ENCODE measurements around the gene IL5. TPM values are rescaled to one million over a fixed set of nuclear protein-coding genes. Genes with fewer than 3 reads are reported as not detected.

Gene IL5
- total and polyA plus RNA-seq, 4 donors, result not detected

GRCh38 chr5:132495667-132496190 lies 47.6 kb downstream of the IL5 start (continued):
- TF ChIP-seq FOXA2 (IDR thresholded peaks at IDR 0.05) (no peak), HNF4G (IDR thresholded peaks at IDR 0.05) (no peak), SP1 (IDR thresholded peaks at IDR 0.05) (peak; percentile 38), HNF4A (conservative IDR thresholded peaks at IDR 0.05) (no peak), NR2F2 (IDR thresholded peaks at IDR 0.05) (peak; percentile 35), RXRA (IDR thresholded peaks at IDR 0.05) (no peak)

GRCh38 chr5:132493821-132494220 lies 49.5 kb downstream of the IL5 start:
- peak overlapping the region; percentile 10 to 96 for H3K27ac ChIP-seq (ENCODE audit: low read depth in 1 of 2, low read length in 2 of 2)
- no peak for TF ChIP-seq RXRA (IDR thresholded peaks at IDR 0.05)
- TF ChIP-seq, protein P1, sequence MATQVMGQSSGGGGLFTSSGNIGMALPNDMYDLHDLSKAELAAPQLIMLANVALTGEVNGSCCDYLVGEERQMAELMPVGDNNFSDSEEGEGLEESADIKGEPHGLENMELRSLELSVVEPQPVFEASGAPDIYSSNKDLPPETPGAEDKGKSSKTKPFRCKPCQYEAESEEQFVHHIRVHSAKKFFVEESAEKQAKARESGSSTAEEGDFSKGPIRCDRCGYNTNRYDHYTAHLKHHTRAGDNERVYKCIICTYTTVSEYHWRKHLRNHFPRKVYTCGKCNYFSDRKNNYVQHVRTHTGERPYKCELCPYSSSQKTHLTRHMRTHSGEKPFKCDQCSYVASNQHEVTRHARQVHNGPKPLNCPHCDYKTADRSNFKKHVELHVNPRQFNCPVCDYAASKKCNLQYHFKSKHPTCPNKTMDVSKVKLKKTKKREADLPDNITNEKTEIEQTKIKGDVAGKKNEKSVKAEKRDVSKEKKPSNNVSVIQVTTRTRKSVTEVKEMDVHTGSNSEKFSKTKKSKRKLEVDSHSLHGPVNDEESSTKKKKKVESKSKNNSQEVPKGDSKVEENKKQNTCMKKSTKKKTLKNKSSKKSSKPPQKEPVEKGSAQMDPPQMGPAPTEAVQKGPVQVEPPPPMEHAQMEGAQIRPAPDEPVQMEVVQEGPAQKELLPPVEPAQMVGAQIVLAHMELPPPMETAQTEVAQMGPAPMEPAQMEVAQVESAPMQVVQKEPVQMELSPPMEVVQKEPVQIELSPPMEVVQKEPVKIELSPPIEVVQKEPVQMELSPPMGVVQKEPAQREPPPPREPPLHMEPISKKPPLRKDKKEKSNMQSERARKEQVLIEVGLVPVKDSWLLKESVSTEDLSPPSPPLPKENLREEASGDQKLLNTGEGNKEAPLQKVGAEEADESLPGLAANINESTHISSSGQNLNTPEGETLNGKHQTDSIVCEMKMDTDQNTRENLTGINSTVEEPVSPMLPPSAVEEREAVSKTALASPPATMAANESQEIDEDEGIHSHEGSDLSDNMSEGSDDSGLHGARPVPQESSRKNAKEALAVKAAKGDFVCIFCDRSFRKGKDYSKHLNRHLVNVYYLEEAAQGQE (IDR thresholded peaks at IDR 0.05), result no peak
- TF ChIP-seq, protein P2, sequence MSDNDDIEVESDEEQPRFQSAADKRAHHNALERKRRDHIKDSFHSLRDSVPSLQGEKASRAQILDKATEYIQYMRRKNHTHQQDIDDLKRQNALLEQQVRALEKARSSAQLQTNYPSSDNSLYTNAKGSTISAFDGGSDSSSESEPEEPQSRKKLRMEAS (IDR thresholded peaks at IDR 0.05), result no peak
- TF ChIP-seq YY1 (IDR thresholded peaks at IDR 0.05), result no peak
- no peak for TF ChIP-seq ATF3 (IDR thresholded peaks at IDR 0.05)

GRCh38 chr5:132493241-132493640 lies 50.1 kb downstream of the IL5 start:
- WGBS, result 95% methylated on average over 4 of the region's 4 CpGs
- H3K27ac ChIP-seq (ENCODE audit: low read depth in 1 of 2, low read length in 2 of 2), result peak overlapping the region in 1 of 2 donors; percentile 10
- H3K36me3 ChIP-seq (ENCODE audit: control insufficient read depth in 4 of 4, insufficient read depth in 3 of 4, low read depth in 1 of 4, low read length in 3 of 4), result peaks cover 0 to 6% (median 5%) of the 10 kb centered on the region in 4 donors
- no peaks in the 10 kb centered on the region for H3K9me3 ChIP-seq (ENCODE audit: control insufficient read depth in 4 of 4, low read length in 3 of 4)
- no peaks in the 10 kb centered on the region for H3K27me3 ChIP-seq (ENCODE audit: control insufficient read depth in 4 of 4, insufficient read depth in 4 of 4, low read length in 3 of 4)
- H3K4me3 ChIP-seq (ENCODE audit: low read depth in 1 of 3, low read length in 3 of 3), result no peak overlapping the region
- DNase-seq (ENCODE audit: low spot score), result peak; percentile 17
- H3K9ac ChIP-seq (ENCODE audit: low read depth in 1 of 2, low read length in 2 of 2), result no peak overlapping the region
- H3K4me1 ChIP-seq (ENCODE audit: control insufficient read depth in 4 of 4, insufficient read depth in 4 of 4, low read length in 3 of 4), result peaks cover 8 to 60% (median 47%) of the 10 kb centered on the region in 4 donors
- TF ChIP-seq, protein P2 (IDR thresholded peaks at IDR 0.05), result no peak
- TF ChIP-seq, protein P3, sequence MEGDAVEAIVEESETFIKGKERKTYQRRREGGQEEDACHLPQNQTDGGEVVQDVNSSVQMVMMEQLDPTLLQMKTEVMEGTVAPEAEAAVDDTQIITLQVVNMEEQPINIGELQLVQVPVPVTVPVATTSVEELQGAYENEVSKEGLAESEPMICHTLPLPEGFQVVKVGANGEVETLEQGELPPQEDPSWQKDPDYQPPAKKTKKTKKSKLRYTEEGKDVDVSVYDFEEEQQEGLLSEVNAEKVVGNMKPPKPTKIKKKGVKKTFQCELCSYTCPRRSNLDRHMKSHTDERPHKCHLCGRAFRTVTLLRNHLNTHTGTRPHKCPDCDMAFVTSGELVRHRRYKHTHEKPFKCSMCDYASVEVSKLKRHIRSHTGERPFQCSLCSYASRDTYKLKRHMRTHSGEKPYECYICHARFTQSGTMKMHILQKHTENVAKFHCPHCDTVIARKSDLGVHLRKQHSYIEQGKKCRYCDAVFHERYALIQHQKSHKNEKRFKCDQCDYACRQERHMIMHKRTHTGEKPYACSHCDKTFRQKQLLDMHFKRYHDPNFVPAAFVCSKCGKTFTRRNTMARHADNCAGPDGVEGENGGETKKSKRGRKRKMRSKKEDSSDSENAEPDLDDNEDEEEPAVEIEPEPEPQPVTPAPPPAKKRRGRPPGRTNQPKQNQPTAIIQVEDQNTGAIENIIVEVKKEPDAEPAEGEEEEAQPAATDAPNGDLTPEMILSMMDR (IDR thresholded peaks at IDR 0.05; ENCODE audit: low read depth, low read length, missing input control), result no peak
- TF ChIP-seq TAF1 (conservative IDR thresholded peaks at IDR 0.05) (no peak), SP1 (IDR thresholded peaks at IDR 0.05) (no peak), ATF3 (IDR thresholded peaks at IDR 0.05) (no peak), JUND (IDR thresholded peaks at IDR 0.05) (no peak), FOXA2 (IDR thresholded peaks at IDR 0.05) (no peak), RAD21 (IDR thresholded peaks at IDR 0.05) (no peak), NR2F2 (IDR thresholded peaks at IDR 0.05) (no peak), YY1 (IDR thresholded peaks at IDR 0.05) (no peak), GABPA (IDR thresholded peaks at IDR 0.05 in 1 of 2, conservative IDR thresholded peaks at IDR 0.05 in 1 of 2) (no peak), HNF4G (IDR thresholded peaks at IDR 0.05) (no peak), HNF4A (conservative IDR thresholded peaks at IDR 0.05) (no peak), EGR1 (IDR thresholded peaks at IDR 0.05; ENCODE audit: low read depth in 2 of 2) (no peak), RXRA (IDR thresholded peaks at IDR 0.05) (no peak)
- TF ChIP-seq, protein P1 (IDR thresholded peaks at IDR 0.05), result no peak
- TF ChIP-seq, protein P4, sequence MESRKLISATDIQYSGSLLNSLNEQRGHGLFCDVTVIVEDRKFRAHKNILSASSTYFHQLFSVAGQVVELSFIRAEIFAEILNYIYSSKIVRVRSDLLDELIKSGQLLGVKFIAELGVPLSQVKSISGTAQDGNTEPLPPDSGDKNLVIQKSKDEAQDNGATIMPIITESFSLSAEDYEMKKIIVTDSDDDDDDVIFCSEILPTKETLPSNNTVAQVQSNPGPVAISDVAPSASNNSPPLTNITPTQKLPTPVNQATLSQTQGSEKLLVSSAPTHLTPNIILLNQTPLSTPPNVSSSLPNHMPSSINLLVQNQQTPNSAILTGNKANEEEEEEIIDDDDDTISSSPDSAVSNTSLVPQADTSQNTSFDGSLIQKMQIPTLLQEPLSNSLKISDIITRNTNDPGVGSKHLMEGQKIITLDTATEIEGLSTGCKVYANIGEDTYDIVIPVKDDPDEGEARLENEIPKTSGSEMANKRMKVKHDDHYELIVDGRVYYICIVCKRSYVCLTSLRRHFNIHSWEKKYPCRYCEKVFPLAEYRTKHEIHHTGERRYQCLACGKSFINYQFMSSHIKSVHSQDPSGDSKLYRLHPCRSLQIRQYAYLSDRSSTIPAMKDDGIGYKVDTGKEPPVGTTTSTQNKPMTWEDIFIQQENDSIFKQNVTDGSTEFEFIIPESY (IDR thresholded peaks at IDR 0.05), result no peak

More at GRCh38 chr5:132493821-132494220, 49.5 kb downstream of the IL5 start:
- H3K36me3 ChIP-seq (ENCODE audit: control insufficient read depth in 4 of 4, insufficient read depth in 3 of 4, low read depth in 1 of 4, low read length in 3 of 4), result peaks cover 0 to 4% (median 3%) of the 10 kb centered on the region in 4 donors
- H3K9ac ChIP-seq (ENCODE audit: low read depth in 1 of 2, low read length in 2 of 2), result no peak overlapping the region
- peaks cover 10 to 60% (median 47%) of the 10 kb centered on the region in 4 donors for H3K4me1 ChIP-seq (ENCODE audit: control insufficient read depth in 4 of 4, insufficient read depth in 4 of 4, low read length in 3 of 4)
- WGBS, result 97% methylated on average over 2 of the region's 2 CpGs
- no peaks in the 10 kb centered on the region for H3K9me3 ChIP-seq (ENCODE audit: control insufficient read depth in 4 of 4, low read length in 3 of 4)
- no peaks in the 10 kb centered on the region for H3K27me3 ChIP-seq (ENCODE audit: control insufficient read depth in 4 of 4, insufficient read depth in 4 of 4, low read length in 3 of 4)
- no peak for DNase-seq (ENCODE audit: low spot score)
- no peak overlapping the region for H3K4me3 ChIP-seq (ENCODE audit: low read depth in 1 of 3, low read length in 3 of 3)
